Measurements from ENCODE around the gene PRIMA1.

GRCh38 chr14:93703941-93704340 lies 84.3 kb downstream of the PRIMA1 start:
- TF ChIP-seq SIN3A (IDR thresholded peaks at IDR 0.05; ENCODE audit: borderline replicate concordance, insufficient read depth, low read depth, low read length) (no peak), CTCF (IDR thresholded peaks at IDR 0.05) (no peak), POLR2AphosphoS5 (IDR thresholded peaks at IDR 0.05; ENCODE audit: low read depth, low read length) (no peak), TCF7L2 (IDR thresholded peaks at IDR 0.05; ENCODE audit: low read depth, low read length) (no peak)
- TF ChIP-seq, protein P1, sequence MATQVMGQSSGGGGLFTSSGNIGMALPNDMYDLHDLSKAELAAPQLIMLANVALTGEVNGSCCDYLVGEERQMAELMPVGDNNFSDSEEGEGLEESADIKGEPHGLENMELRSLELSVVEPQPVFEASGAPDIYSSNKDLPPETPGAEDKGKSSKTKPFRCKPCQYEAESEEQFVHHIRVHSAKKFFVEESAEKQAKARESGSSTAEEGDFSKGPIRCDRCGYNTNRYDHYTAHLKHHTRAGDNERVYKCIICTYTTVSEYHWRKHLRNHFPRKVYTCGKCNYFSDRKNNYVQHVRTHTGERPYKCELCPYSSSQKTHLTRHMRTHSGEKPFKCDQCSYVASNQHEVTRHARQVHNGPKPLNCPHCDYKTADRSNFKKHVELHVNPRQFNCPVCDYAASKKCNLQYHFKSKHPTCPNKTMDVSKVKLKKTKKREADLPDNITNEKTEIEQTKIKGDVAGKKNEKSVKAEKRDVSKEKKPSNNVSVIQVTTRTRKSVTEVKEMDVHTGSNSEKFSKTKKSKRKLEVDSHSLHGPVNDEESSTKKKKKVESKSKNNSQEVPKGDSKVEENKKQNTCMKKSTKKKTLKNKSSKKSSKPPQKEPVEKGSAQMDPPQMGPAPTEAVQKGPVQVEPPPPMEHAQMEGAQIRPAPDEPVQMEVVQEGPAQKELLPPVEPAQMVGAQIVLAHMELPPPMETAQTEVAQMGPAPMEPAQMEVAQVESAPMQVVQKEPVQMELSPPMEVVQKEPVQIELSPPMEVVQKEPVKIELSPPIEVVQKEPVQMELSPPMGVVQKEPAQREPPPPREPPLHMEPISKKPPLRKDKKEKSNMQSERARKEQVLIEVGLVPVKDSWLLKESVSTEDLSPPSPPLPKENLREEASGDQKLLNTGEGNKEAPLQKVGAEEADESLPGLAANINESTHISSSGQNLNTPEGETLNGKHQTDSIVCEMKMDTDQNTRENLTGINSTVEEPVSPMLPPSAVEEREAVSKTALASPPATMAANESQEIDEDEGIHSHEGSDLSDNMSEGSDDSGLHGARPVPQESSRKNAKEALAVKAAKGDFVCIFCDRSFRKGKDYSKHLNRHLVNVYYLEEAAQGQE (IDR thresholded peaks at IDR 0.05; ENCODE audit: insufficient read depth in 1 of 2, low read depth in 2 of 2, low read length in 1 of 2): no peak

All from Panc1 (cell line).